Stimulated activated CD4-positive, alpha-beta T cell treated with anti-CD3 and anti-CD28 coated beads, Interleukin-4, amount 100 ng/mL, for 48 hours (primary cell): ENCODE results near the gene PRDM16.
A peak's percentile ranks its signal among the peaks of the same experiment; 100 is the strongest.
"Not testable (repeated sequence)": the region's sequence is repeated elsewhere in the genome, so short reads cannot be mapped to it uniquely, and the experiment has no call there.

Experiments used
- DNase-seq, 2 donors: peaks; one replicate each; pipeline ENCODE4 v3.0.0-alpha.2; 2020; ENCODE audit warnings: low read depth in 2 of 2

Gene PRDM16

GRCh38 chr1:3278416-3279181 lies 209.6 kb downstream of the PRDM16 start:
- DNase-seq = no peak

GRCh38 chr1:3279182-3279470 lies 210.1 kb downstream of the PRDM16 start:
- DNase-seq = no peak

DNA sequence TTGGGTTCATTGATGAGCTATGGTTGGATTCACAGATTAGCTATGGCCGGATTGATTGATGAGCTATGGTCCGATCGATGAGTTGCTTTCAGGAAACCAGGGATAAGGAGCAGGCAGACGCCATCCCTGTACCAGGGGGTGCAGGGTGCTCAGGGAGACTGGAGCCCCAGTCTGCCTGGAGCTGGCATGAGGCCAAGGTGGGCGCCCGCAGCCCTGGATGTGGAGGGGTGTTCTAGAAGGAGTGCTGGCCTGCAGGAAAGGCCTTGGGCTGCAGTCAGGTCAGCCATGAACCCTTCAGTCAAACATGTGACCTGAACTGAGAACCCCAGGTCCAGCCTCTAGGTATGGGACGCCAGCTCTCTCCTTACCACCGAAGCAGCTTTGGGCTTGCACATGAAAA lies 212.7 kb downstream of the PRDM16 start:
- DNase-seq = no peak

DNA sequence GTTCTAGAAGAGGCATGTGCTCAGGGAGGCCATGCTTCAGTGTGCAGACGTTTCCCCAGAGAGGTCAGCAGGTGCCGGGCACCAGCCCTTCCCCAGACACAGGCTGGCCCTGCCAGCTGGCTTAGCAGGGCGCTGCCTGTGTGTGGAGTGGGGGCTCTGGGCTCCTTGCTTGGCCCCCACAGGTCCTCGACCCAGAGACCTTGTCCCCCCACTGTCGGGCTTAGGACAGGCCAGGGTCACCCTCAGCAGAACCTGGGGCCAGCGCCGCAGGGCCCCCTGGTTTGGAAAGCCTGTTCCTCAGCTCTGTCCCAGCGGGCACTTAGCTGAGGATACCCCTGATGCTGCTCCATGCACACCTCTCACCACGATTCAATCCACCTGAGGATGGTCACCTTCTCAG lies 213.2 kb downstream of the PRDM16 start:
- DNase-seq = no peak

GRCh38 chr1:3282656-3283430 lies 213.8 kb downstream of the PRDM16 start:
- DNase-seq = no peak

DNA sequence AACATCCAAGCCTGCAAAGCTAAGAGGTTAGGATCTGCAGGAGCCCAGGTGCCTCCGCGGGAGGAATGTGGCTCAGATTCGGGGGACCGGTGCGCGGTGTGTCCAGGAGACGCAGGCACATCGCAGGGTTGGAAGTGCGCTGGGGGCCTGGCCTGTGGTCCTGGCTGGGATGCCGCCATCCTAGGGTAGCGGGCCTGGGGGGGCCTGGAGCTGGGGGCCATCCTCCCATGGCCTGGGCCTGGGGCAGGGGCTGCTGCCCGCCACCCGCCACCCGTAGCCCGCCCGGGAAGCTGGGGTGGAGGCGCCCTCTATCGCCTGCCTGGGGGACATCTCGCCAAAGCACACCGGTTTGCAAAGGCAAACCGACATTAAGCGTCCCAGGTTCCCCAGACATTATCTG lies 214.8 kb downstream of the PRDM16 start:
- DNase-seq = peak in 1 of 2 donors; percentile 11

GRCh38 chr1:3284691-3285090 lies 215.7 kb downstream of the PRDM16 start:
- no peak for DNase-seq

- no peak for DNase-seq
Observed at GRCh38 chr1:3285106-3285740, 216.2 kb downstream of the PRDM16 start.

GRCh38 chr1:3287095-3287494 lies 218.1 kb downstream of the PRDM16 start:
- DNase-seq = not testable (repeated sequence)

DNA sequence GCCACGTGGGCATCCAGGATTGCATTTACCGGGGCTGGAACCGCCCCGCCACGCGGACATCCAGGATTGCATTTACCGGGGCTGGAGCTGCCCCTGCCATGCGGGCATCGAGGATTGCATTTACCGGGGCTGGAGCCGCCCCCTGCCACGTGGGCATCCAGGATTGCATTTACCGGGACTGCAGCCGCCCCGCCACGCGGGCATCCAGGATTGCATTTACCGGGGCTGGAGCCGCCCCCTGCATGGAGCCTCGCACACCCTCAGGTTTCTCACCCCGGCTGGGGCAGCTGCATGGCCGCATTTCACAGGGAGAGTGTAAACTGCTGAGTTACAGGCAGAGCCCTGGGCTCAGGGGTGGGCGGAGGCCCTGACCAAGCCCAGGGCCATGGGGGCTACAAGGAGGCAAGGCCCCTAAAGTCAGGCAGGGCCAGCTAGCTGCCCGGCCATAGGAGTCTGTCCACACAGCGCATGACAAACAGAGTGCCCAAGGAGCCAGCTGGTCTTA lies 218.7 kb downstream of the PRDM16 start:
- no peak for DNase-seq

- no peak for DNase-seq
Observed at GRCh38 chr1:3289502-3289901, 220.5 kb downstream of the PRDM16 start.

DNA sequence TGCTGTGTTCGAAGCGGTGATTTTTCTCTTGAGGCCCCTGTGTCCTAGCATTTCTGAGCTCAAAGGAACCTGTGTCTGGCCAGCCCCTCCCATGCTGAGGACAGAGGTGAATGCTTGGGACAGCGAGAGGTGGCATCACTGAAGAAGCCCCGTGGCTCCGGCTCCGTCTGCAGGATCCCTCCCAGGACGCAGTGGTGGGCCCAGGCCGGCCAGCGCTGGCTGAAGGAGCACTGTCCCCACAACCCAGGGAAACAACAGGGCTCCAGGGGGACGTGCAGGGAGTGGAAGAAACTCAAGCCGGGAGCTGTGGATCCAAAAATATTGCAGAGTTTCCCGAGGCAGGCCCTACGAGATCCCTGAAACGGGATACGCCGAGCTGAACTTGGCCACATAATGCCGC lies 221.4 kb downstream of the PRDM16 start:
- no peak for DNase-seq

DNA sequence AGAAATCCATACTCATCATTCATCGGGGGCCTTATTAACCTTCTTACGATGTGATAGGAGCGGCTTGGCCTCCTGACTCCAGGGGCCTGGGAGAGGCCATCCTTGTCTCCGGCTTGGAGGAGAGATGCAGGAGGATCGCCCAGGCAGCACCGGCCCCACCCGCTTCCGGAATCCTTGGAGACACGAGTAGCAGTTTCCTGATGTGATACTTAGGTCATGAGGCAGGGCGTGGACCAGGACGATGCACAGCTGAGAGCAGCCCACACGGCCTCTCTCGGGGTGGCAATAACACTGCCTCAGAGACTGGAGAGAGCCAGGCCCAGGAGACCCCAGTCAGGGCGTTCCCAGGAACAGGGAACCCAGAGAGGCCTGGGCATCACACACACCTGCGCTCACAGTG lies 221.9 kb downstream of the PRDM16 start:
- DNase-seq = no peak

DNA sequence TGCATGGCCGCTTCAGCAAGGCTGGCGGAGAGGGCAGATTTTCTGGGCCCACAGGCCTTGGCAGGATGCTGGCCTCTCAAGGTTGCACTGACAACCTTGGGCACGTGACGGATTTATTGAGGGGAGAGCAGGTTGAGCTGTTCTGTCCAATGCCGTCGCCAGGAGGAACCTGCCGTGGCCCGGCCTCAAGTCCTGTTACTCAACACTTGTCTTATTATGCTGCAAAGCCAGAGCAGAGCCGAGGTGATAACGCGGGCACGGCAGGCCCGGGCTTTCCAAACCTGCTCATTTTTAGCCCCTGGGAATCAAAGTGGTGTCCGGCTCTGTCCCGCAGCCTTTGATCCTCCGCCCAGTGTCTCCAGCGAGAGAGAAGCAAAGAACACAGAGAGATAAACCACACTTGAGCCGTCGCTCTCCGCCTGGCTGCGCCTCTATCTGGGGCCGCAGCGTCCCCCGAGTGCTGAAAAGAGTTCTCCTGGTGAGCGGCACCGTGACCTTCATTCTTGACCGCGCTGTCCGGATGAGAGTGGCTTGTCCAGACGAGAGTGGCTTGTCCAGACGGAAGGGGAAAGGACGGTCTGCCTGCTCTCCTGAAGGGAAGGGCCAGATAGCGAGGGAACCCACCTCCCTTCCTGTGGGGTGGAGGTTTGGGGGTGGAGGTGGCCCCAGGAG lies 223.2 kb downstream of the PRDM16 start:
- DNase-seq = no peak

DNA sequence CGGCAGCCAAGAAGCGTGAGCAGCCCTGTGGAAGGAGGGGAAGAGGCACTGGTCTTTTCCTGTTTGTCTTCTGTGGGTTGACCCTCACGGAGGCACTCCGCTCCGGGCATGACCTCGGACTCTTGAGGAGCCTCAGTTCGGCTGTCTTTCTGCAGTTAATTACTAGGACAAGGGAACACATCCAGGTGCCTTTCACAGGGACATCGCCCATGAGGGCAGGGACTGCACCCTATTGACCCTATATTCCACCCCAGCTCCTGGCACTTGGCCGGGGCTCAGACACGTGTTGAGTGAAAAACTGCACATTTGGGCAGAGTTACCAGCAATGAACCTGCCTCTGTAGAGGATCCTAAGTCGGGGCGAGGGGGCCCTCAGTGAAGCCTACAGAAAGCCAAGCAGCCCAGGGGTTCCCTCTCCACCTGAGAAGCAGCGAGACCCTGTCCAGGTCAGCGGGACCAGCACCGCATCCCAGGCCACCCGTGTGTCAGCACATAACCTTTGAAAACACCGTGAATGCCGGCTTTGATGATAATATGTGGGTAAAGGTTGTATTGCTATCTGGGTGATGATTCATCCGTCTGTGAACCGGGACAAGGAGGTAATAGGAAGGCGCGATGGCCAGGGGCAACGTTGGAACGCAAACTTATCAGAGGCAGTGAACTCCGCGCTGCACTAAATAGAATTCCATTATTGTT lies 224.0 kb downstream of the PRDM16 start:
- DNase-seq = no peak

DNA sequence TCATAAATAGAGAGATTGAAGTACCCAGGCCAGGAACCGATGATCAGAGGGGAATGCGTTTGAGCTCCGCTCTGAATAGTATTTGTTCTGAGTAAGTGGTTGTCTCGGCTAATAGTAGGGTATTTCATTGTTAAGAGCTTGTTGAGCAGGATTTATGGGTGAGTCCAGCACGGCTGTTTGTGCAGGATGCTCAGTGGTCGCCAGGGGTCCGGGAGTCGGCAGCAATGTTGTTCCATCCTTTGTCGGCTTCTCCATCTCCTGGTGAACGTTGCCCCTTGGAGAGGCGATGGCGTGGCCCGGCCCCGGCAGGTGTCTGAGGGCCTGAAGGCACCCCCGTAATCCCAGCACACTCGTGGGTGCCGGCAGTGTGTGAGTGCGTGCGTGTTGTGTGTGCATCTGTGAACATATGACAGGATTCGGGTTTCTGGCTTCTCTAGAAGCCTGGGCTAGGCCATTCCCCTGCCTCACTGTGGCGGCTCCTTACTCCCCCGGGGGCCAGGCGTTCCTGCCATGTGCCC lies 224.6 kb downstream of the PRDM16 start:
- DNase-seq = no peak

DNA sequence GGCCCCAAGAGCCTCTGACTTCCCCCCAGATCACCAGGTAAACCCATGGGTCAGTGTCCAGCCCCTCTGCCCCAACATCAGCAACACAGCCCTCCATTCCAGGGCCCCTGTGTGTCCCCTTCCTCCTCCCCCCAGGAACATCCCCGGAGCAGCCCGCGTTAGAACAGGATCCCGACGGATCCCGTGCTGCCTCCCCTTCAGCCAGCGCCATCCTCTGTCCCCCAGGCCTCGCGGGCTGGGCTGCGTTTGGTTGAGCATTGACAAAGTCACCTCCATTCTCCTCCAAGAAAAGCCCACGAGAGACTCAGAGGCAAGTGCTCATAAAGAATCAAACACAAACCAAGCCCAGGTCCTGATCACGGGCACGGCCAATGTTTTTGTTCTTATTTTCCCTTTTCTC lies 225.4 kb downstream of the PRDM16 start:
- DNase-seq = no peak

- no peak for DNase-seq
Observed at GRCh38 chr1:3295846-3296245, 226.8 kb downstream of the PRDM16 start.

- DNase-seq = no peak
Observed at GRCh38 chr1:3296326-3296725, 227.3 kb downstream of the PRDM16 start.

DNA sequence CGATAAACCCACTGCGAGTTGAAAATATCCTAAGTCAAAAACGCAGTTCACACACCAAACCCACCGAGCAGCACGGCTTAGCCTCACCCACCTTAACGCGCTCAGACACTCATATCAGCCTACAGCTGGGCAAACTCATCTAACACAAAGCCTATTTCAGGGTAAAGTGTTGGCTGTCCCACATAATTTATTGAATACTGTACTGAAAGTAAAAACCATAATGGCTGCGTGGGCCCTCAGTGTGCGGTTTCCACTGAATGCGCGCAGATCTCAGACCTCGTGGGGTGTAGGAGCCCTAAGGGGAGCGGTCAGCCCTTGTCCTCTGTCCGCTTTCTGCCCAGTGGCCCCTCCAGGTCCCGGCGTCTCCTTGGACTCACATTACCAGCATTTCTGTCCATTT lies 227.8 kb downstream of the PRDM16 start:
- no peak for DNase-seq

DNA sequence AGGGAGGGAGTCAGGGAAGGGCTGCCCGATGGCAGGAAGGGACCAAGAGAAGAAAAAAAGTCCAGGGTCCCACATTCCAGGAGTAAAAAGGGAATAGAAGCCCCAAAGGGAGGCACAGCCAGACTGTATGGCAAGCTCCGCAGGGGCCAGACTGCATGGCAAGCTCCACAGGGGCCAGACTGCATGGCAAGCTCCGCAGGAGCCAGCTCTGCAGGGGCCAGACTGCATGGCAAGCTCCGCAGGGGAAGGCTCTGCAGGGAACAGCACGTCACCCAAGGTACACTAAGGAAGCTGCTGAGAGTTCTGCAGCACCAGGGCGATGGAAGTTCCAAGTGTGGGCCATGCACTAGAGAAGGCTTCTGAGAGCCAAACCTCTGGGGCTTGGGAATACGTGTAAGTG lies 228.8 kb downstream of the PRDM16 start:
- DNase-seq = no peak
